Measurements from ENCODE around the gene CUBN.

DNA sequence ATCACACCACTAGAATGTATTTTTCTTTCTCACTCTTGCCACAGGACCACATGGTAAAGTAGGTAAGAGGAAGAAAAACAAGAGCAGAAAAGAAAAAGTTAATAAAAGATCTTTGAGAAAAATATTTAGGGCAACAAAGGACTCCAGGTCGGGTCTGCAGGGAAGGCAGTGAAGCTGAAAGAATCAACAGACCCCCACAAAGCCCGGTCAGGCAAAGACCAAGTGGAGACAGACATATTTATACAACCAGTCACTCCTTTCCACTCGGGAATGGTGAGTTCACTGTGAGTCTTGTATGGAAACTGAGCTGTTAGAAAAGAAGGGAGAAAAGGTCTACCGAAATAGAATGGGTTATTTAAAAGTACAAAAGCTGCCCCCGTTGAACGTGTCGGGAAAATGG is 340.4 kb downstream of the CUBN start:
- TF ChIP-seq, protein P1, sequence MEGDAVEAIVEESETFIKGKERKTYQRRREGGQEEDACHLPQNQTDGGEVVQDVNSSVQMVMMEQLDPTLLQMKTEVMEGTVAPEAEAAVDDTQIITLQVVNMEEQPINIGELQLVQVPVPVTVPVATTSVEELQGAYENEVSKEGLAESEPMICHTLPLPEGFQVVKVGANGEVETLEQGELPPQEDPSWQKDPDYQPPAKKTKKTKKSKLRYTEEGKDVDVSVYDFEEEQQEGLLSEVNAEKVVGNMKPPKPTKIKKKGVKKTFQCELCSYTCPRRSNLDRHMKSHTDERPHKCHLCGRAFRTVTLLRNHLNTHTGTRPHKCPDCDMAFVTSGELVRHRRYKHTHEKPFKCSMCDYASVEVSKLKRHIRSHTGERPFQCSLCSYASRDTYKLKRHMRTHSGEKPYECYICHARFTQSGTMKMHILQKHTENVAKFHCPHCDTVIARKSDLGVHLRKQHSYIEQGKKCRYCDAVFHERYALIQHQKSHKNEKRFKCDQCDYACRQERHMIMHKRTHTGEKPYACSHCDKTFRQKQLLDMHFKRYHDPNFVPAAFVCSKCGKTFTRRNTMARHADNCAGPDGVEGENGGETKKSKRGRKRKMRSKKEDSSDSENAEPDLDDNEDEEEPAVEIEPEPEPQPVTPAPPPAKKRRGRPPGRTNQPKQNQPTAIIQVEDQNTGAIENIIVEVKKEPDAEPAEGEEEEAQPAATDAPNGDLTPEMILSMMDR (IDR thresholded peaks at IDR 0.05 in 4 of 5, conservative IDR thresholded peaks at IDR 0.05 in 1 of 5): no peak
- TF ChIP-seq POLR2A (IDR thresholded peaks at IDR 0.05): no peak

Measured in gastrocnemius medialis (tissue), 4 donors.